Liver (tissue), 3 donors: ENCODE measurements around the gene RAVER2.

Source experiments
- ATF3 ChIP-seq: IDR thresholded peaks from 2 replicates; pipeline ENCODE4 v1.6.1; 2016; ENCODE audit warnings: antibody characterized with exemption
- CTCF ChIP-seq: fragments of 150-350 bp; IDR thresholded peaks from 2 replicates; pipeline ENCODE4 v1.5.1; 2017; ENCODE audit warnings: improper control_type of control experiment, low read depth, low read length; ENCODE audit not compliant: missing input control
- GABPA ChIP-seq, 2 donors: IDR thresholded peaks in 1 of 2; conservative IDR thresholded peaks in 1 of 2; 2 replicates each; pipeline ENCODE4 v1.6.1; 2016; ENCODE audit warnings: antibody characterized with exemption in 2 of 2, mild to moderate bottlenecking in 1 of 2, moderate library complexity in 1 of 2
- JUND ChIP-seq, 2 donors: IDR thresholded peaks; 2 replicates each; pipeline ENCODE4 v1.6.1; 2016; ENCODE audit warnings: antibody characterized with exemption in 2 of 2
- MAX ChIP-seq: IDR thresholded peaks from 2 replicates; pipeline ENCODE4 v1.6.1; 2016; ENCODE audit warnings: antibody characterized with exemption
- RAD21 ChIP-seq, 2 donors: IDR thresholded peaks; 2 replicates each; pipeline ENCODE4 v1.6.1; 2016; ENCODE audit warnings: antibody characterized with exemption in 2 of 2, mild to moderate bottlenecking in 2 of 2
- REST ChIP-seq: IDR thresholded peaks from 2 replicates; pipeline ENCODE4 v1.6.1; 2016; ENCODE audit warnings: antibody characterized with exemption, mild to moderate bottlenecking
- SP1 ChIP-seq: IDR thresholded peaks from 2 replicates; pipeline ENCODE4 v1.6.1; 2018; ENCODE audit warnings: antibody characterized with exemption, mild to moderate bottlenecking
- TAF1 ChIP-seq: conservative IDR thresholded peaks from 2 replicates; pipeline ENCODE4 v1.6.1; 2016; ENCODE audit warnings: antibody characterized with exemption, mild to moderate bottlenecking
- ZBTB33 ChIP-seq: IDR thresholded peaks from 2 replicates; pipeline ENCODE4 v1.6.1; 2016; ENCODE audit warnings: antibody characterized with exemption
- donor health status: healthy.
- donor health status: healthy.

GRCh38 chr1:64721576-64722145 is 23.2 kb upstream of the RAVER2 start:
- no peak for TF ChIP-seq CTCF
- TF ChIP-seq GABPA (IDR thresholded peaks at IDR 0.05 in 1 of 2, conservative IDR thresholded peaks at IDR 0.05 in 1 of 2) = no peak
- TF ChIP-seq MAX = no peak
- TF ChIP-seq ATF3 = no peak
- no peak for TF ChIP-seq ZBTB33
- TF ChIP-seq REST = no peak
- no peak for TF ChIP-seq TAF1
- no peak for TF ChIP-seq JUND (IDR thresholded peaks at IDR 0.05)
- no peak for TF ChIP-seq SP1
- no peak for TF ChIP-seq RAD21 (IDR thresholded peaks at IDR 0.05)
